K562 (cell line): ENCODE results near the gene RABL6. TPM values are rescaled to one million over a fixed set of nuclear protein-coding genes. Genes with fewer than 3 reads are reported as not detected.

ENCODE experiments used
- CBX3 ChIP-seq, 2 experiments: IDR thresholded peaks; 1 replicate in 1 of 2; 2 replicates in 1 of 2; pipeline ENCODE4 v1.6.1; 2012; ENCODE audit warnings: inconsistent platforms in 2 of 2, low read length in 2 of 2, borderline replicate concordance in 1 of 2, control low read depth in 1 of 2
- COPS2 ChIP-seq: fragments of 450-650 bp; conservative IDR thresholded peaks from 2 replicates; pipeline ENCODE4 v1.6.1; 2016; ENCODE audit warnings: mild to moderate bottlenecking, moderate library complexity
- KAT7 ChIP-seq: sonication (generic); formaldehyde crosslinking; IDR thresholded peaks from 2 replicates; pipeline ENCODE4 v1.8.0; 2022; ENCODE audit warnings: missing genetic modification reagents, mild to moderate bottlenecking, borderline replicate concordance
- KDM5B ChIP-seq: fragments of 200-600 bp; sonication (generic); IDR thresholded peaks from 2 replicates; pipeline ENCODE4 v1.6.1; 2012; ENCODE audit warnings: low read depth, mild to moderate bottlenecking, moderate library complexity, low read length, control low read depth, inconsistent platforms; ENCODE audit not compliant: insufficient replicate concordance
- MYBL2 ChIP-seq, 2 experiments: fragments of 450-650 bp in 1 of 2; sonication (generic) in 1 of 2; formaldehyde crosslinking in 1 of 2; IDR thresholded peaks; 2 replicates each; pipeline versions ENCODE4 v1.6.1 to v1.8.1; 2017 to 2022; ENCODE audit warnings: borderline replicate concordance in 1 of 2, inconsistent platforms in 1 of 2, low read depth in 1 of 2, mild to moderate bottlenecking in 1 of 2, missing genetic modification reagents in 1 of 2, moderate library complexity in 1 of 2
- SMAD1 ChIP-seq: fragments of 150-350 bp; IDR thresholded peaks from 2 replicates; pipeline ENCODE4 v1.6.1; 2014; ENCODE audit warnings: low read length, low read depth; ENCODE audit not compliant: partially characterized antibody
- SMARCB1 ChIP-seq: IDR thresholded peaks from 2 replicates; pipeline ENCODE4 v1.6.1; 2011; ENCODE audit warnings: improper control_type of control experiment, low read depth; ENCODE audit not compliant: insufficient read length
- ZFX ChIP-seq: sonication (generic); formaldehyde crosslinking; IDR thresholded peaks from 2 replicates; pipeline ENCODE4 v1.8.0; 2022; ENCODE audit warnings: mild to moderate bottlenecking, missing genetic modification reagents, moderate library complexity
- polyA plus RNA-seq, 8 experiments: library from polyadenylated mRNA; depleted of rRNA in 4 of 8; stranded (reverse) in 5 of 8; unstranded in 3 of 8; fragments of >200 nt; fragmentation: Nextera tagmentation in 2 of 8; fragmentation: Illumina TruSeq in 1 of 8; extraction: Ambion mirVana in 2 of 8; extraction: Trizol in 1 of 8; gene quantifications; 2 replicates each; pipeline versions ENCODE4 v1.2.1 to v1.2.3, GENCODE V29; 2011 to 2014; ENCODE audit warnings: inconsistent platforms in 1 of 8, missing spikeins in 1 of 8
- total RNA-seq, 7 experiments: library from RNA; depleted of rRNA in 6 of 7; stranded (reverse); fragments of >200 nt in 6 of 7; fragmentation: Illumina TruSeq in 2 of 7; extraction: Trizol in 2 of 7; gene quantifications; 2 replicates each; pipeline versions ENCODE4 v1.2.1 to v1.2.3, GENCODE V29; 2011 to 2021; ENCODE audit warnings: low replicate concordance in 1 of 7
- TF ChIP-seq, protein P1 (sequence below): sonication (generic); formaldehyde crosslinking; IDR thresholded peaks from 2 replicates; pipeline ENCODE4 v1.8.1; 2023; ENCODE audit warnings: mild to moderate bottlenecking, missing genetic modification reagents
- TF ChIP-seq, protein P2 (sequence below): sonication (generic); formaldehyde crosslinking; IDR thresholded peaks from 2 replicates; pipeline ENCODE4 v1.8.0; 2022; ENCODE audit warnings: mild to moderate bottlenecking, missing genetic modification reagents, borderline replicate concordance
- TF ChIP-seq, protein P3 (sequence below): fragments of 450-650 bp; IDR thresholded peaks from 2 replicates; pipeline ENCODE4 v1.6.1; 2018; ENCODE audit not compliant: partially characterized antibody
- TF ChIP-seq, protein P4 (sequence below): fragments of 250-450 bp; sonication (Bioruptor Pico); IDR thresholded peaks from 2 replicates; pipeline ENCODE4 v1.9.0; 2021; ENCODE audit warnings: mild to moderate bottlenecking, inconsistent platforms
- TF ChIP-seq, protein P5 (sequence below): fragments of 450-650 bp; IDR thresholded peaks from 2 replicates; pipeline ENCODE4 v1.6.1; 2016; ENCODE audit warnings: missing biosample characterization, missing genetic modification characterization

RABL6 gene
- total and polyA plus RNA-seq, 9 of the 15 experiments (the other 6 are each of a cell fraction or from before 2014, with no cell fraction given): 5.6 to 181 (median 84.5) TPM

DNA sequence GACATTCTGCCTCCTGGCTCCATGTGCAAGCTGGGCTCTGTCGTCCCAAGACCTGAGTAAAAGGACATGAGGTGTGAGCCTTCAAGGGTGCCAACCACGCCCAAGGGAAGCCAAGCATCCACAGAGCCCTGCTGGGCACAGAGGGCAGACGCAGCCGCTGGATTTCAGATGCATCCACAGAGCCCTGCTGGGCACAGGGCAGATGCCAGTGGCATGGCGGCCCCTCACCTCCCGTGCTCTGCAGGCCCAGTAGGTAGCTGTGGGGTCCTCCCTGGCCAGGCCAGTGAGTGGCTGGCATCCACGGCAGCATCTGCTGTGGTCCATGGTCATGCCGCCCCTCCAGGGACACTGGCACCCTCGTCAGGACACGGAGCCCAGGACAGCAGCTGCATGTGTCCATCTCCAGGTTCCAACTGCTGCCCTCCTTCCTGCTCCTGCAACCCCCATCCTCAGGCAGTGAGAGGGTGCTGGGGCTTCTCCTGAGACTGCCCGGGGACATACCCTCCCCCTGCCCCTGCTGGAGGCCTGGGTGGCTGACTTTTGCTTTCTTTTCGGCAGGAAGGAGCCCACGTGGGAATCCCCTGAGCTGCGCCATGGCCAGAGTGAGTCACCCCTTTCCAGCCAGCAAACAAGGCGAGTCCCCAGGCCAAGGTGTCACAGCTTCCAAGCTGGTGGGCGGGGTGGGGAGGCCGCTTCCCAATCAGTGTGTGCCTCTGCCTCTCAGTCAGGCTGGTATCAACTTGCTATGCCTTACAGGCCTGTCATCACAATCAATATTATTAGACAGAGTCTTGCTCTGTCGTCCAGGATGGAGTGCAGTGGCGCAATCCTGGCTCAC lies 74.6 kb downstream of the RABL6 start (continued):
- TF ChIP-seq, protein P1, sequence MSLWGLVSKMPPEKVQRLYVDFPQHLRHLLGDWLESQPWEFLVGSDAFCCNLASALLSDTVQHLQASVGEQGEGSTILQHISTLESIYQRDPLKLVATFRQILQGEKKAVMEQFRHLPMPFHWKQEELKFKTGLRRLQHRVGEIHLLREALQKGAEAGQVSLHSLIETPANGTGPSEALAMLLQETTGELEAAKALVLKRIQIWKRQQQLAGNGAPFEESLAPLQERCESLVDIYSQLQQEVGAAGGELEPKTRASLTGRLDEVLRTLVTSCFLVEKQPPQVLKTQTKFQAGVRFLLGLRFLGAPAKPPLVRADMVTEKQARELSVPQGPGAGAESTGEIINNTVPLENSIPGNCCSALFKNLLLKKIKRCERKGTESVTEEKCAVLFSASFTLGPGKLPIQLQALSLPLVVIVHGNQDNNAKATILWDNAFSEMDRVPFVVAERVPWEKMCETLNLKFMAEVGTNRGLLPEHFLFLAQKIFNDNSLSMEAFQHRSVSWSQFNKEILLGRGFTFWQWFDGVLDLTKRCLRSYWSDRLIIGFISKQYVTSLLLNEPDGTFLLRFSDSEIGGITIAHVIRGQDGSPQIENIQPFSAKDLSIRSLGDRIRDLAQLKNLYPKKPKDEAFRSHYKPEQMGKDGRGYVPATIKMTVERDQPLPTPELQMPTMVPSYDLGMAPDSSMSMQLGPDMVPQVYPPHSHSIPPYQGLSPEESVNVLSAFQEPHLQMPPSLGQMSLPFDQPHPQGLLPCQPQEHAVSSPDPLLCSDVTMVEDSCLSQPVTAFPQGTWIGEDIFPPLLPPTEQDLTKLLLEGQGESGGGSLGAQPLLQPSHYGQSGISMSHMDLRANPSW: no peak
- TF ChIP-seq ZFX (CRISPR knock-in tag): no peak
- TF ChIP-seq, protein P2, sequence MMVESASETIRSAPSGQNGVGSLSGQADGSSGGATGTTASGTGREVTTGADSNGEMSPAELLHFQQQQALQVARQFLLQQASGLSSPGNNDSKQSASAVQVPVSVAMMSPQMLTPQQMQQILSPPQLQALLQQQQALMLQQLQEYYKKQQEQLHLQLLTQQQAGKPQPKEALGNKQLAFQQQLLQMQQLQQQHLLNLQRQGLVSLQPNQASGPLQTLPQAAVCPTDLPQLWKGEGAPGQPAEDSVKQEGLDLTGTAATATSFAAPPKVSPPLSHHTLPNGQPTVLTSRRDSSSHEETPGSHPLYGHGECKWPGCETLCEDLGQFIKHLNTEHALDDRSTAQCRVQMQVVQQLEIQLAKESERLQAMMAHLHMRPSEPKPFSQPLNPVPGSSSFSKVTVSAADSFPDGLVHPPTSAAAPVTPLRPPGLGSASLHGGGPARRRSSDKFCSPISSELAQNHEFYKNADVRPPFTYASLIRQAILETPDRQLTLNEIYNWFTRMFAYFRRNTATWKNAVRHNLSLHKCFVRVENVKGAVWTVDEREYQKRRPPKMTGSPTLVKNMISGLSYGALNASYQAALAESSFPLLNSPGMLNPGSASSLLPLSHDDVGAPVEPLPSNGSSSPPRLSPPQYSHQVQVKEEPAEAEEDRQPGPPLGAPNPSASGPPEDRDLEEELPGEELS (CRISPR knock-in tag): no peak
- TF ChIP-seq MYBL2 (IDR thresholded peaks at IDR 0.05; ENCODE audit: low read depth): no peak
- TF ChIP-seq MYBL2 (CRISPR knock-in tag; IDR thresholded peaks at IDR 0.05; ENCODE audit: borderline replicate concordance): no peak
- TF ChIP-seq, protein P3, sequence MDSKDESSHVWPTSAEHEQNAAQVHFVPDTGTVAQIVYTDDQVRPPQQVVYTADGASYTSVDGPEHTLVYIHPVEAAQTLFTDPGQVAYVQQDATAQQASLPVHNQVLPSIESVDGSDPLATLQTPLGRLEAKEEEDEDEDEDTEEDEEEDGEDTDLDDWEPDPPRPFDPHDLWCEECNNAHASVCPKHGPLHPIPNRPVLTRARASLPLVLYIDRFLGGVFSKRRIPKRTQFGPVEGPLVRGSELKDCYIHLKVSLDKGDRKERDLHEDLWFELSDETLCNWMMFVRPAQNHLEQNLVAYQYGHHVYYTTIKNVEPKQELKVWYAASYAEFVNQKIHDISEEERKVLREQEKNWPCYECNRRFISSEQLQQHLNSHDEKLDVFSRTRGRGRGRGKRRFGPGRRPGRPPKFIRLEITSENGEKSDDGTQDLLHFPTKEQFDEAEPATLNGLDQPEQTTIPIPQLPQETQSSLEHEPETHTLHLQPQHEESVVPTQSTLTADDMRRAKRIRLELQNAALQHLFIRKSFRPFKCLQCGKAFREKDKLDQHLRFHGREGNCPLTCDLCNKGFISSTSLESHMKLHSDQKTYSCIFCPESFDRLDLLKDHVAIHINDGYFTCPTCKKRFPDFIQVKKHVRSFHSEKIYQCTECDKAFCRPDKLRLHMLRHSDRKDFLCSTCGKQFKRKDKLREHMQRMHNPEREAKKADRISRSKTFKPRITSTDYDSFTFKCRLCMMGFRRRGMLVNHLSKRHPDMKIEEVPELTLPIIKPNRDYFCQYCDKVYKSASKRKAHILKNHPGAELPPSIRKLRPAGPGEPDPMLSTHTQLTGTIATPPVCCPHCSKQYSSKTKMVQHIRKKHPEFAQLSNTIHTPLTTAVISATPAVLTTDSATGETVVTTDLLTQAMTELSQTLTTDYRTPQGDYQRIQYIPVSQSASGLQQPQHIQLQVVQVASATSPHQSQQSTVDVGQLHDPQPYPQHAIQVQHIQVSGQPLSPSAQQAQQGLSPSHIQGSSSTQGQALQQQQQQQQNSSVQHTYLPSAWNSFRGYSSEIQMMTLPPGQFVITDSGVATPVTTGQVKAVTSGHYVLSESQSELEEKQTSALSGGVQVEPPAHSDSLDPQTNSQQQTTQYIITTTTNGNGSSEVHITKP: no peak
- TF ChIP-seq, protein P4, sequence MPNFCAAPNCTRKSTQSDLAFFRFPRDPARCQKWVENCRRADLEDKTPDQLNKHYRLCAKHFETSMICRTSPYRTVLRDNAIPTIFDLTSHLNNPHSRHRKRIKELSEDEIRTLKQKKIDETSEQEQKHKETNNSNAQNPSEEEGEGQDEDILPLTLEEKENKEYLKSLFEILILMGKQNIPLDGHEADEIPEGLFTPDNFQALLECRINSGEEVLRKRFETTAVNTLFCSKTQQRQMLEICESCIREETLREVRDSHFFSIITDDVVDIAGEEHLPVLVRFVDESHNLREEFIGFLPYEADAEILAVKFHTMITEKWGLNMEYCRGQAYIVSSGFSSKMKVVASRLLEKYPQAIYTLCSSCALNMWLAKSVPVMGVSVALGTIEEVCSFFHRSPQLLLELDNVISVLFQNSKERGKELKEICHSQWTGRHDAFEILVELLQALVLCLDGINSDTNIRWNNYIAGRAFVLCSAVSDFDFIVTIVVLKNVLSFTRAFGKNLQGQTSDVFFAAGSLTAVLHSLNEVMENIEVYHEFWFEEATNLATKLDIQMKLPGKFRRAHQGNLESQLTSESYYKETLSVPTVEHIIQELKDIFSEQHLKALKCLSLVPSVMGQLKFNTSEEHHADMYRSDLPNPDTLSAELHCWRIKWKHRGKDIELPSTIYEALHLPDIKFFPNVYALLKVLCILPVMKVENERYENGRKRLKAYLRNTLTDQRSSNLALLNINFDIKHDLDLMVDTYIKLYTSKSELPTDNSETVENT (CRISPR knock-in tag): no peak
- no peak for TF ChIP-seq KAT7 (CRISPR knock-in tag)
- peak; percentile 8 for TF ChIP-seq KDM5B
- no peak for TF ChIP-seq COPS2
- no peak for TF ChIP-seq SMARCB1
- TF ChIP-seq, protein P5, sequence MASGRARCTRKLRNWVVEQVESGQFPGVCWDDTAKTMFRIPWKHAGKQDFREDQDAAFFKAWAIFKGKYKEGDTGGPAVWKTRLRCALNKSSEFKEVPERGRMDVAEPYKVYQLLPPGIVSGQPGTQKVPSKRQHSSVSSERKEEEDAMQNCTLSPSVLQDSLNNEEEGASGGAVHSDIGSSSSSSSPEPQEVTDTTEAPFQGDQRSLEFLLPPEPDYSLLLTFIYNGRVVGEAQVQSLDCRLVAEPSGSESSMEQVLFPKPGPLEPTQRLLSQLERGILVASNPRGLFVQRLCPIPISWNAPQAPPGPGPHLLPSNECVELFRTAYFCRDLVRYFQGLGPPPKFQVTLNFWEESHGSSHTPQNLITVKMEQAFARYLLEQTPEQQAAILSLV: no peak
- TF ChIP-seq SMAD1: no peak
- no peak for TF ChIP-seq CBX3 (IDR thresholded peaks at IDR 0.05; ENCODE audit: borderline replicate concordance in 1 of 2, low read length in 2 of 2)
